ENCODE results near the gene INSC.

DNA sequence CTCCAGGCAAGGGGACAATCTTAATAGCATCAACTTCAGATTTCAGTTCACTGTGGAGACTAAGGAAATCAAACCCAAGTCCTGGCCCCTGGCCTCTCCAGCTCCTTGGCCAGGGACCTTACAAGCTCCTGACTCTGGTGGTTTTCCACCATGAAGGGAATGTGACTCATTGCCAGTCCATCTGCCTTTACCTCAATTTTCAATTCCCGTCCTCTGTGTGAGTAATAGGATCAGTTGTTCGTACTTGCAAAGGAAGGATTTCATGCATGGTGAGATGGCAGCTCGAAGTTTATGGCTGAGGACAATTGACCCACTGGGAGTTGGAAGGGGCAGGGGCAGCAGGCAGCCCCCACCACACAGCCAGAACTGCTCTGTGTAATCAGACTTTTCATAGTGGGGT, 42.5 kb downstream of the INSC start:
- TF ChIP-seq, protein P1, sequence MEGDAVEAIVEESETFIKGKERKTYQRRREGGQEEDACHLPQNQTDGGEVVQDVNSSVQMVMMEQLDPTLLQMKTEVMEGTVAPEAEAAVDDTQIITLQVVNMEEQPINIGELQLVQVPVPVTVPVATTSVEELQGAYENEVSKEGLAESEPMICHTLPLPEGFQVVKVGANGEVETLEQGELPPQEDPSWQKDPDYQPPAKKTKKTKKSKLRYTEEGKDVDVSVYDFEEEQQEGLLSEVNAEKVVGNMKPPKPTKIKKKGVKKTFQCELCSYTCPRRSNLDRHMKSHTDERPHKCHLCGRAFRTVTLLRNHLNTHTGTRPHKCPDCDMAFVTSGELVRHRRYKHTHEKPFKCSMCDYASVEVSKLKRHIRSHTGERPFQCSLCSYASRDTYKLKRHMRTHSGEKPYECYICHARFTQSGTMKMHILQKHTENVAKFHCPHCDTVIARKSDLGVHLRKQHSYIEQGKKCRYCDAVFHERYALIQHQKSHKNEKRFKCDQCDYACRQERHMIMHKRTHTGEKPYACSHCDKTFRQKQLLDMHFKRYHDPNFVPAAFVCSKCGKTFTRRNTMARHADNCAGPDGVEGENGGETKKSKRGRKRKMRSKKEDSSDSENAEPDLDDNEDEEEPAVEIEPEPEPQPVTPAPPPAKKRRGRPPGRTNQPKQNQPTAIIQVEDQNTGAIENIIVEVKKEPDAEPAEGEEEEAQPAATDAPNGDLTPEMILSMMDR (conservative IDR thresholded peaks at IDR 0.05) = no peak
- no peak for TF ChIP-seq ZFX (IDR thresholded peaks at IDR 0.05)
